IPS DF 6.9 (cell line): ENCODE results near the gene ASB10.

ENCODE experiments used
- DNase-seq: peaks from one replicate; pipeline ENCODE4 v3.0.0-alpha.2; 2013; ENCODE audit warnings: low read depth, low spot score
- H3K27ac ChIP-seq: one replicate; pipeline ENCODE4 v1.5.1; 2013; ENCODE audit warnings: low read length, control low read depth
- H3K27me3 ChIP-seq: 2 replicates; pipeline ENCODE4 v1.6.1; 2013; ENCODE audit warnings: mild to moderate bottlenecking, low read length; ENCODE audit not compliant: control insufficient read depth, insufficient read depth
- H3K36me3 ChIP-seq: 2 replicates; pipeline ENCODE4 v1.6.1; 2013; ENCODE audit warnings: low read length; ENCODE audit not compliant: control insufficient read depth, insufficient read depth
- H3K4me1 ChIP-seq: 2 replicates; pipeline ENCODE4 v1.6.1; 2013; ENCODE audit warnings: low read length; ENCODE audit not compliant: control insufficient read depth, insufficient read depth
- H3K4me3 ChIP-seq: 2 replicates; pipeline ENCODE4 v1.5.1; 2013; ENCODE audit warnings: mild to moderate bottlenecking, low read length
- H3K9me3 ChIP-seq: 2 replicates; pipeline ENCODE4 v1.6.1; 2013; ENCODE audit warnings: low read length, inconsistent platforms; ENCODE audit not compliant: control insufficient read depth, insufficient read depth
- WGBS: extraction: QIAGEN DNeasy Blood & Tissue Kit; methylation state at CpG from one replicate; pipeline ENCODE4 v1.1.7; 2013; ENCODE audit warnings: mixed read lengths, missing lambda C conversion rate; ENCODE audit not compliant: insufficient read length, insufficient coverage; 5-methylcytosine and 5-hydroxymethylcytosine counted together

ASB10 gene

DNA sequence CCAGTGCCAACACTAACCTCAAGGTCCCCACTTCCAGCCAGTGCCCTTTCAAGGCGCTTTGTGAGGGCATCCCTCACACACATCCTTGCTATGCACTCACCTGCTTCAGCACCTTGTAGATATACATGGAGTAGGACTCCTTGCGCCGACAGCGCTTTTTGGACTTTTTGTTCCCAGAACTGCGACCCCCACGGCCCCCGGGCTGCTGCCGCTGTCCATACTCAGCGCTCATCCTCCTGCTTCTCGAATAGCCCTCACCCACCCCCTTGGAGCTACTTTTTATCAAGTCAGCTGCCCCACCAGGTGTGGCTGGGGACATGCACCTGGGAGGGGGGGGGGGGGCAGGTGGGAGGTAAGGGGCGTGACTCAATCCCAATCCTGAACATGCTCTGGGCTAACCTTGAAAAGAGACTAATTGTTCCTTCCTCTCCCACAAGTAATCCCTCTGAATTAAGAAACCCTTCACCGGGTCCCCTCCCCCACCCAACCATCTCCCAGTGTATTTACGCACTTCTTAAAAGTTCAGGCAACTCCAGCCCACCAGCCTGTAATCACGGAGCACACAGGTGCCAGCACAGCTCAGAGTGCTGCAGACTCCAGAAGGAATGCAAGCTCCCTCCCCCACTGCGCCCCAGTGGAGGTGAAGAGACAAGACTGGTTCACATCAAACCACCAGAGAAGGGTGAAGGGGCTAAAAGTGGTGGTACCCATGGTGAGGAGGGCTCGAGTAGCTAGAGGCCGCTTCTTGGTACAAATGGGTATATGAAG is 23.2 kb upstream of the ASB10 start, which contains the start of gene H2BK1:
H2BK1 (minus strand) TSS at position 402 of the 768 bp plus-strand sequence; CDS start at position 232, 170 bp downstream.
- H3K27me3 ChIP-seq = no peaks in the 10 kb centered on the region

DNA sequence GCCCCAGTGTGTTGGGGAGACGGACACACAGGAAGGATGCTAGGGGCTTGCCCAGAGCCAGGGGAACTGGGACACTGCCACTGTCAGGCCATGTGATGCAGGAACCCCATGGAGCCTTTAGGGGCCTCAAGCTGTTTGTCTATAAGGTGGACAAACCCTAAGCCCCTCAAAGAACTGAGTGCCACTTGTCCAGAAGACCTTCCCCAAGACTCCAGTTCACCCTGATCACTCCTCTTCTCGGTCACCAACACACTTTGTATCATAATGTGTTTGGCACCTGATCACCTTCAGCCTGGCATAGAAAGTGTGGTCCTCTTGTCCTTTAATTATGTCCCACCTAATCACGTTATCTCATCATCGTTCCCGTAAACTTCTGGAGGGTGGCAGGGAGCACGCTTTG is 22.5 kb upstream of the ASB10 start:
- no peak overlapping the region for H3K27ac ChIP-seq
- no peaks in the 10 kb centered on the region for H3K27me3 ChIP-seq
- no peaks in the 10 kb centered on the region for H3K9me3 ChIP-seq
- peaks cover 6% of the 10 kb centered on the region for H3K4me1 ChIP-seq
- WGBS = no CpG with 5 or more reads among the region's 6 CpGs
- no peak for DNase-seq
- H3K36me3 ChIP-seq = peaks cover 10% of the 10 kb centered on the region
- H3K4me3 ChIP-seq = no peak overlapping the region

More for the DNA sequence above, 23.2 kb upstream of the ASB10 start, which contains the start of gene H2BK1:
- no CpG with 5 or more reads among the region's 17 CpGs for WGBS
- Histone ChIP-seq H3K9me3 (no peaks in the 10 kb centered on the region), H3K4me3 (no peak within 1 kb of the TSS), H3K36me3 (peaks cover 17% of the 10 kb centered on the region), H3K27ac (no peak within 1 kb of the TSS), H3K4me1 (peaks cover 6% of the 10 kb centered on the region)
- no peak for DNase-seq

DNA sequence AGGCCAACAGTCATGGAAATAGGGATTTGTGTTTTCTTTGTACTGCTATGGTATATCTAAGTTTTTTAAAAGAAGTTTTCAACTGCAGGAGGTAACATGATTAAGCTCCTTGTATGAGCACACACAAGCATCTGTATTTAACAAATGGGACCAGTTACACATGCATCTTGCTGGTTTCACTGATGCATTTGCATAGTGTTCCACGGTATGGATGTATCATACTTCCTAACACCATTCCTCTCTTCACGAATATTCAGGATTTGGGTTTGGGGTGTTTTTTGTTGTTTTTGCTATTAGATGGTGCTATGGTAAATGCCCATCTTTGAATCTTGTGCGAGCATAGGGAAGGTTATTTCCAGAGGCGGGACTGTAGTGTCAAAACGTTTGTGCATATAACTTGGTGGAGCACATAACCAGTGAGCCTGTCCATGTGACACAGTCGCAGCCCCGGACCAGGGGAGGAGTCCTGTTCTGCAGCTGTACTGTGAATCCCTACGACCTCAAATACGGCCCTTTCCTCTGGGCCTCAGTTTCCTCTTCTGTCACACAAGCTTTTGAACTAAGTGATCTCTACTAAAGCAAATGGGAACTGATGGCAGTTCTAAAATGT is 21.3 kb upstream of the ASB10 start:
- H3K27me3 ChIP-seq = no peaks in the 10 kb centered on the region
- H3K9me3 ChIP-seq = no peaks in the 10 kb centered on the region
- H3K36me3 ChIP-seq = no peaks in the 10 kb centered on the region
- H3K4me1 ChIP-seq = peaks cover 6% of the 10 kb centered on the region
- no peak overlapping the region for H3K27ac ChIP-seq
- H3K4me3 ChIP-seq = no peak overlapping the region
- no peak for DNase-seq
- WGBS = no CpG with 5 or more reads among the region's 9 CpGs

DNA sequence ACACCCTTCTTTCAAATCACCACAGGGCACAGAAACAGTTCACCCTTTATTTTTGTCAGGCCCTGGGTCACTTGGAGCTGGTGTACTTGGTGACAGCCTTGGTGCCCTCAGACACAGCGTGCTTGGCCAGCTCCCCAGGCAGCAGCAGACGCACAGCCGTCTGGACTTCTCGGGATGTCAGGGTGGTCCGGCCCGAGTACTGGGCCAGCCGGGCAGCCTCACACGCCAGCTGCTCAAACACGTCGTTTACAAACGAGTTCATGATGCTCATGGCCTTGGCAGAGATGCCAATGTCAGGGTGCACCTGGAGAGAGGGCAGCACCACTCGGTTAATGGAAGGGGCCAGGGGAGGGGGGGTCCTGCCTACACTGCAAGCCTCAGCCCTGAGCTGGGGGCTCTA is 20.8 kb upstream of the ASB10 start:
- Histone ChIP-seq H3K27me3 (no peaks in the 10 kb centered on the region), H3K27ac (no peak overlapping the region), H3K9me3 (no peaks in the 10 kb centered on the region), H3K4me1 (peaks cover 6% of the 10 kb centered on the region), H3K36me3 (no peaks in the 10 kb centered on the region), H3K4me3 (no peak overlapping the region)
- no peak for DNase-seq
- no CpG with 5 or more reads among the region's 12 CpGs for WGBS

DNA sequence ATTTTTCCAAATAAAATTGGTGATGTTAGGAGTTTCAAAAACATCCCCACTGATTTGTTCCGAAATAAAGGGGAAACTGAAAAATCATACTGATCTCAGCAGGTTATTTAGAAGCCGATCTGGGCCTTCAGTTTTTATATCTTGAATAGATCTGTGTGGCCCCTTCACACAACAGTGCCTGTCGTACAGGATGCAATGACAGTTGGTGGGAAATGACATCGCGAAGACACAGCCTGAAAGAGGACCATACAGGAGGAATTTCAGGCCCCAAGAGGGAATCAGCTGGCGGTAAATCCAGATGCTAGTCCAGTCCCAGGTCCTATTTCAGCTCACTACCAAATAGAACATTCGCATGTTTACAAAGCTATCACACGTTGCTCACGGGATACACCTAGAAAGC is 20.3 kb upstream of the ASB10 start:
- Histone ChIP-seq H3K4me1 (peaks cover 6% of the 10 kb centered on the region), H3K27ac (no peak overlapping the region), H3K27me3 (no peaks in the 10 kb centered on the region), H3K9me3 (no peaks in the 10 kb centered on the region), H3K36me3 (no peaks in the 10 kb centered on the region), H3K4me3 (no peak overlapping the region)
- no CpG with 5 or more reads among the region's 9 CpGs for WGBS
- DNase-seq = no peak

DNA sequence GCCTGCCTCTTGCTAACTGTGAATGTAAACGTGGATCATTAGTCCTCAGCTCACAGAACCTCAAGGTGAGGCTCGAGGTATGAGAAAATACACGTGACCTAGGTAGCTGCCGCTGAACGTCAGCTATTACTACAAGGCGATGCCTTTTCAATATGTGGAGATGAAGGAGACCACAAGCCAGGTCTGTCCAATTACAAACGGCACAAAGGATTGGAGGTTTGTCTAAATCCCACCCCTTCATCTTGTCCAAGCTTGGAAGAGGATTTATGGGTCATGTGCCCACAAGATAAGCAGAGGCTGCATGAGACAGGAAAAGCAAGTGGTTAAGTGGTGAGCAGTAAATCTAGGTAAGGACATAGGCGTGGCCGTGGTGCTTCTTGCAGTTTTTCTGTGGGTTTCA is 19.9 kb upstream of the ASB10 start:
- Histone ChIP-seq H3K27me3 (no peaks in the 10 kb centered on the region), H3K4me1 (peaks cover 6% of the 10 kb centered on the region), H3K36me3 (no peaks in the 10 kb centered on the region), H3K4me3 (no peak overlapping the region), H3K27ac (no peak overlapping the region), H3K9me3 (no peaks in the 10 kb centered on the region)
- no peak for DNase-seq
- no CpG with 5 or more reads among the region's 9 CpGs for WGBS

DNA sequence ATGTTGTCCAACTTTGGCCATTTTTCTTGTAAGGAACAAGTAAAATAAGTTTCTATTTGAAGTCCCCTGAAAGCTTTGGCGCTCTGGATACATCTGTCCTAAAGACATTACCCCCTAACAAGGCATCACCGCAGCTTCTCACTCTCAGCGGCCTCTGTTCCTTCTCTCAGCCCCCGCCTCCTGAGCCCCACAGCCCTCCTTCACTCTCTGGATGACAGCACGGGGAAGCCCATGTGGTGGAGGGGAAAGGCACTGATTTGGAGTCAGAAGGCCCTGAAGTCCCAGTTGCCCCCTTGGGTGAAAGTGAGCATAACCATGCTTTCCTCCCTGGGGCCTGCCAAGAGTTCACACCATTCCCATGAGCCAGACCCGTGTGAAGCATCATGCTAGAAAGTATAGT is 18.7 kb upstream of the ASB10 start:
- H3K4me1 ChIP-seq = peaks cover 4% of the 10 kb centered on the region
- H3K4me3 ChIP-seq = no peak overlapping the region
- H3K27me3 ChIP-seq = no peaks in the 10 kb centered on the region
- DNase-seq = no peak
- no peak overlapping the region for H3K27ac ChIP-seq
- H3K9me3 ChIP-seq = no peaks in the 10 kb centered on the region
- no peaks in the 10 kb centered on the region for H3K36me3 ChIP-seq
- WGBS = no CpG with 5 or more reads among the region's 6 CpGs

DNA sequence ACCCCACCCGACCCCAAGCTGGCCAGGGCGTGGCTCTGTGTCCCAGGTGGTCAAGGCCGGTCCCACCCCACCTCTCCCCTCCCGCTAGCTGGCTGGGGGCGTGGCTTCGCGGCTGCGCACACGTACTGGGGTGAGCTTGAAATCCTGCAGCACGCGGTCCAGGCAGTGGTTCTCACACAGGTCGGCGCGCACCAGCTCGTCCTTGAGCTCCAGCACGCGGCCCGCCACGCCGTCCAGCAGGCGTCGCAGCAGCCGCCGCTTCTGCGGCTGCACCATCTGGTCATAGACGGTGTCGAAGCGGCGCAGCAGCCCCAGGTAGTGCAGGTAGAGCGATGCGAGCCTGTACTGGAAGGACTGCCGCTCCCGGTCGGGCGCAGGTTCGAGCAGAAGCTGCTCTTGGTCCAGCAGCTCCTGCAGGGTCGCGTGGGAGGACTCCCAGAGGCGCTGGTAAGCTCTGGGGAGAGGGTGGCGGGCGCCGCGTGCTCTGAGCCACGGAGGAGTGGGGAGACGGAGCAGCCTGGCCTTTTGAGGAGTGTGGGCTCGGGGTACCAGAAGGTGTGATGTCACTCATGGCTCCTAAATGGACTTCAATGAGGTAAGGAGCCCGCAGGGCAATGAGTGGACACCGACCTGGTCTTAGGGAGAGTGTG is 17.5 kb upstream of the ASB10 start:
- no peak overlapping the region for H3K27ac ChIP-seq
- DNase-seq = no peak
- H3K9me3 ChIP-seq = no peaks in the 10 kb centered on the region
- no peaks in the 10 kb centered on the region for H3K27me3 ChIP-seq
- no peaks in the 10 kb centered on the region for H3K36me3 ChIP-seq
- no CpG with 5 or more reads among the region's 48 CpGs for WGBS
- no peaks in the 10 kb centered on the region for H3K4me1 ChIP-seq
- H3K4me3 ChIP-seq = no peak overlapping the region

DNA sequence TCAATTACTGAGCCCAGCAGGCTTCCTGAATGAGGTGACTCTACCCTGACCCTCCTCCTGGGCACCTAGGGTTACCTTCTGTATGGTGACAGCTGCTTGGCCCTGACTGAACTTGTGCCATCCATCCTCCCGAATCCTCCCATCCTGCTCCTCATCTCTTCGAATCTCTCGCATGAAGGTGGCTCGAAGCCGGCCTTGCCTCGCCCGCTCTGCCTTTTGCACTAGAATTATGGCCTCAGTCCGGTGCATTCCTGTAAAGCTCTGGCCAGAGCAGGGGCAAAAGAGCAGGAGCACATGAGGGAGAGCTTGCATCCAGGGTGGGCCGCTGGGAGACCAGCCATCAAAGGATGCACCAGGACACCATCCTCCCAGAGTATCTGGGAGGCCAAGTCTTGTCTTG is 15.8 kb upstream of the ASB10 start:
- no peak for DNase-seq
- Histone ChIP-seq H3K9me3 (no peaks in the 10 kb centered on the region), H3K4me3 (no peak overlapping the region), H3K36me3 (no peaks in the 10 kb centered on the region), H3K4me1 (0 out of 2 replicates have a peak, but pooled peaks cover 1% of the 10 kb centered on the region), H3K27ac (no peak overlapping the region), H3K27me3 (no peaks in the 10 kb centered on the region)
- WGBS = no CpG with 5 or more reads among the region's 9 CpGs

DNA sequence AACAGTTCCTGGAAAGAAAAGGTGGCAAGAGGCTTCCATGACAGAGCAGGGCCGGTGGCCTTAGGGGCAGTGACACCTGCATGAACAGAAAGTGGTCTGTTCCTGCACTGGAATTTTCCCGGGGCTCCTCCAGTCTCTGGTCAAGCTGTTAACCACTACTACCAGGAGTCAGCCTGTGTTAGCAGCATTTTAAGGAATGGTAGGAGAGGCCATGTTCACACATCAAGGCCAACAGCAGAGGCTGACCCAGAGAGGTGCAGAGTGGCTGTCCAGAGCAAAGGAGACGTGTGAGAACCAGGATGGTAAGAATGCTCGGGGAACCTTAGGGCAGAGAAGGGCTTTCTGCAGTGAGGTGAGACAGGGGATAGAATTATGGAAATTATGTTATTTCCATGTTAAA is 14.7 kb upstream of the ASB10 start:
- DNase-seq = no peak
- H3K9me3 ChIP-seq = no peaks in the 10 kb centered on the region
- 0 out of 2 replicates have a peak, but pooled peaks cover 1% of the 10 kb centered on the region for H3K4me1 ChIP-seq
- no peaks in the 10 kb centered on the region for H3K36me3 ChIP-seq
- no CpG with 5 or more reads among the region's 4 CpGs for WGBS
- H3K27me3 ChIP-seq = no peaks in the 10 kb centered on the region
- no peak overlapping the region for H3K27ac ChIP-seq
- no peak overlapping the region for H3K4me3 ChIP-seq
